HG02884 (cell line): ENCODE results near the gene NUP98.

ENCODE experiments used
- ATAC-seq: cut with Tn5 transposase; IDR thresholded peaks from one replicate; pipeline ENCODE4 v1.9.1; 2021; ENCODE audit warnings: mild to moderate bottlenecking, moderate library complexity; ENCODE audit not compliant: unreplicated experiment

Gene NUP98

DNA sequence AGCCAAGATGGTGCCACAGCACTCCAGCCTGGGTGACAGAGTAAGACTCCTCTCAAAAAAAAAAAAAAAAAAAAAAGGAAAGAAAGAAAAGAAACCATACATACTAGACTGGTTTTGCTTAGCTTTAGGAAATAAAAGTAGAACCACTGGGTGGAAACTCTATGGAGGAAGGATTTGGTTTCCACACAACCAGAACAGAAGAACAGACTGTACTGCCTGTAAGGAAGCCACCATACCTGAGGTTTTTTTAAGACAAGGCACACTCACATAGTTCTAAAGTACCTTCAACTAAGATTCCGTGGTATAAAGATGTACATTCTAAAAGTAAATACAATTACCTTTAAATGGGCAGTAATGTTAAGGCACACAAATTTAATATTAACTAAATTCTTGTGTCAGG is 58.6 kb downstream of the NUP98 start:
- no peak for ATAC-seq

- ATAC-seq: no peak
Measured at GRCh38 chr11:3738241-3738640, 59.1 kb downstream of the NUP98 start.

DNA sequence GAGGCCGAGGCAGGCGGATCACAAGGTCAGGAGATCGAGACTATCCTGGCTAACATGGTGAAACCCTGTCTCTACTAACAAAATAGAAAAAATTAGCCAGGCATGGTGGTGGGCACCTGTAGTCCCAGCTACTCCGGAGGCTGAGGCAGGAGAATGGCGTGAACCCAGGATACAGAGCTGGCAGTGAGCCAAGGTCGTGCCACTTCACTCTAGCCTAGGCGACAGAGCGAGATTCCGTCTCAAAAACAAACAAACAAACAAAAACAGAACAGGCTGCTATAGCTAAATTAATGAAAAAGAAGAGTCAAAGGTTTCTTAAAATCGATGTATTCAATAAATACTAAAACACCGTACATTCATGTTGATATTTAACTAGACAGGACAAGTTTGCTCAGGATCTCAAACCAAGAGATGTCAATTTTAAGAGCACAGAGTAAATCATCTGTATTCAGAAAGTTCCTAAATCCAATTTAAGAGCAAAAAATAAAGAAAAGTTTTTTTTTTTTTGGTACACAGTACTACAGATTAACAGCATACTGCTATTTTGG is 59.9 kb downstream of the NUP98 start:
- ATAC-seq: no peak

GRCh38 chr11:3736816-3737215 is 60.5 kb downstream of the NUP98 start:
- no peak for ATAC-seq

DNA sequence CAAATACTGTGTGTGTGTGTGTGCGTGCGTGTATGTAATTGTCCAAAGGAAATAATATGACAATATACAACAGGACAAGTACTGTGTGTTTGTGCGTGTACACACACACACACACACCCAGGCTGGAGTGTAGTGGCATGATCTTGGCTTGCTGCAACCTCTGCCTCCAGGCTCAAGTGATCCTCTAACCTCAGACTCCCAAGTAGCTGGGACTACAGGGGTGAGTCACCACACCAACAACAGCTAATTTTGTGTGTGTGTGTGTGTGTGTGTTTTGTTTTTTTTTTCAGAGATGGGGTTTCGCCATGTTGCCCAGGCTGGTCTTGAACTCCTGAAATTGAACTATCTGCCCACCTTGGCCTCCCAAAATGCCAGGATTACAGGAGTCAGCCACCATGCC is 61.5 kb downstream of the NUP98 start:
- ATAC-seq: no peak

DNA sequence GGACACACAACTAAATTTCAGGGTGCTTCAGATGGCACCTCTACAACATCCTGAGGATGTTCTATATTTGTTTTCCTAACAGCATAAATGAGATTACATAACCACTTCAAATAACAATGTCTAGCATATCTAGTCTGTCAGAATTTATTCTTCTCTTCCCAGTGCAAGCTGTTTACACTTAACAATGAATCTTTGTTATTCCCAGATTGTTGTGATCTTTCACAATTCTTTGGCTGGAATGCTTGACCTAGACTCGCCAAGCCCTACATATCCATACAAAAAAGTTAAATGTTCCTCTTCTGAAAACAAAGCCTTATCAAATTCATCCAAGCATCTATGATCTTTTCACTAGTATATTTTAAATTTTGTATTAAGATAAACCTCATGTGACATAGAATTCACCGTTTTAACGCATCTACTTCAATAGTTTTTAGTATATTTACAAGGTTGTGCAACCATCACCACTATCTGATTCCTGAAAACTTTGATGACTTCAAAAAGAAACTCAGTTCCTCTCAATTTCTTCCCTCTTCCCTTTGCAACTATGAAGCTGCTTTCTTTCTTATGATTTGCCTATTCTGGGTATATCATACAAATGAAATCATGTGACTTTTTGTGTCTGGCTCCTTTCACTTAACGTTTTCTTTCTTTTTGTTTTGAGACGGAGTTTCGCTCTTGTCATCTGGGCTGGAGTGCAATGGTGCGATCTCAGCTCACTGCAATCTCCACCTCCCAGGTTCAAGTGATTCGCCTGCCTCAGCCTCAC is 64.5 kb downstream of the NUP98 start:
- no peak for ATAC-seq

GRCh38 chr11:3723014-3723708 is 74.2 kb downstream of the NUP98 start:
- ATAC-seq: no peak

- no peak for ATAC-seq
Measured at GRCh38 chr11:3722100-3722499, 75.3 kb downstream of the NUP98 start.

DNA sequence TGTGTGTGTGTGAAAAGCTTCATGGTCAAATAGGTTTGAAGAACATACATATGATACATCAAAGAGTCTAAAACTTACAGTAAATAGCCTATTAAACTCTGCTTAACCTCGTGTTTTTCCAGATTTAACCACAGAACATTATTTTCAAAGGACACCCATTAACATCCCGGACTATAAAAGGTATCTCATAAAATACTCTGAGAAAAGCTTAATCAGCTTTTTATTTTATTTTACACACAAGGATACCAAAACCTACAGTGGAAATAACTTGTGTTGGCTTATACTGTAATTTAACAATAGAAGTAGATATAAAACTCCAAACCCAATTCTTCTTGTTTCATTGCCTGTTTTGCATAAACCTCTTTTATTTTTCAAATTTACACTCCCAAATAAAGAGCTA is 76.4 kb downstream of the NUP98 start:
- no peak for ATAC-seq

DNA sequence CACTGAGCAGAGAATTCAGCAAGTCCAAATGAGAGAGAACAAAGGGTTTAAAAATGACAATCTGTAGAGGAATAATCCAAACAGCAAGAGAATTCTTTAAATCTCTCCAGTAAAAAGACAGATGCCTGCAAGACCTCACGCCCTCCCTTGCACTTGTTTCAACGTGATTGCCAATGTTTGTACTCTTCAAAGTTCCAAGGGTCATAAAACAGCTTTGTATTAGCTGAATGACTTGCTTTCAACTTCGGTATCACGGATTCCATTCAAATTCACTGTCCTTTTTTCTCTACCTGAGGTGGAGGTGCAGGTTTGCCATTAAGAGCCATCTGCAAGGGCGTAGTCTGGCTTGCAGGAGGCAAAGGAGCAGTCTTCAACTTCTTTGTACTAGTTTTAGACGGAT is 85.1 kb downstream of the NUP98 start:
- no peak for ATAC-seq

- ATAC-seq: no peak
Measured at GRCh38 chr11:3710485-3711259, 86.7 kb downstream of the NUP98 start.

GRCh38 chr11:3709977-3710376 is 87.4 kb downstream of the NUP98 start:
- no peak for ATAC-seq

- ATAC-seq: no peak
Measured at GRCh38 chr11:3707176-3707575, 90.2 kb downstream of the NUP98 start.

DNA sequence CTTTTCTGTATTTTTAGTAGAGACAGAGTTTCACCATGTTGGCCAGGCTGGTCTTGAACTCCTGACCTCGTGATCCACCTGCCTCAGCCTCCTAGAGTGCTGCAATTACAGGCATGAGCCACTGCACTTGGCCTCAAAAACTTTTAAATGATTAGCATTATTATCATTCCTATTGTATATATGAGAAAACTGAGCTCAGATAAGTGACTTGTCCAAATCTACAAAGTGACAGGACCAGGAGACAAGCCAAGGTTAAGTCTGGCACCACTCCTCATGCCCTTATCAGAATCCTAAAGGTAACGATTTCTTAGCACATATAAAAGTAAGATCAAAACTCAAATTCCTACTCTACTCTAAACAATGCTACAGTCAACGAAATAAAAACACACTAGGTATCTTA is 94.0 kb downstream of the NUP98 start:
- ATAC-seq: no peak

DNA sequence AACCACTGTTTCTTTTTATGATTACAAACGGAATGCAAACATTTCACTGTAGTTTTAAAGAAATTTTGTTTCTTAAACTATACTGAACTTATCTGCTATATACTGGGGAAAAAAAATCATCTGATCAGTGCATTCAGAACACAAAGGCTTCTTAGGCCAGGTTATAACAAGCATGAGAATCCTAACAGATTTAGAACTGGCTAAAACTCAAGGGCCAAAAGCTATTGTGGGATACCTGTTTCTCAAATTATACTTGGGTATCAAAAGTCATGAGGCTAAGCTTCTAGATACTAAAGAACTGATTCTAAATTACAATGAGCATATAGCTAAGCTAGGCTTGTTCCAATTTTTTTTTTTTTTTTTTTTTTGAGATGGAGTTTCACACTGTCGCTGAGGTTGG is 96.4 kb downstream of the NUP98 start:
- ATAC-seq: no peak

GRCh38 chr11:3700410-3700809 is 96.9 kb downstream of the NUP98 start:
- ATAC-seq: no peak

DNA sequence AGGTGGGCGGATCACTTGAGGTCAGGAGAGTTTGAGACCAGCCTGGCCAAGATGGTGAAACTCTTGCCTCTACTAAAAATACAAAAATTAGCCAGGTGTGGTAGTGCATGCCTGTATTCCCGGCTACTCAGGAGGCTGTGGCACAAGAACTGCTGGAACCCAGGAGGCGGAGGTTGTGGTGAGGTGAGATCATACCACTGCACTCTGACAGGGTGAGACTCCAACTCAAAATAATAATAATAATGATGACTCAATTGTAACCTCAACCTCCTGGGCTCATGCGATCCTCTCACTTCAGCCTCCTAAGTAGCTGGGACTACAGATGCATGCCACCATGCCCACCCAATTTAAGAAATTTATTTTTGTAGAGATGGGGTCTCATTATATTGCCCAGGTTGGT is 110.6 kb downstream of the NUP98 start:
- ATAC-seq: no peak

DNA sequence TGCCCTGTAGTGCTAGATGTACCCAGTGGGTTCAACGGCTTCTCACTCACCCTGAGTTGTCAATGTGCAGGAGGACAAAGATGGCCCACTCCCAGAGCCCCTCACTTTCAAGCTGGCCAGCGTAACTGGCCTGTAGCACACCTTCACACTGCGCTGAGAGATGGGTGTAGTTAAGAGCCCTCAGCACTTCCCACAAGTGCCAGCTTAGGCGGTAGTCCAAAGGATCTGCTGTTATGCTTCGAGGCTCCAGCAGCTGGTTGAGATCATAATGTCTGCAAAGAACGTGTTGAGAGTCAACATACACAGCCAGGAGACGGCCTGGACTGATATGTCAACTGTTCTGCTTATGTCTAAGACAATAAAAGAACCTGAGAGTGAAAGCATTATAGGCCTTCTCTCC is 111.4 kb downstream of the NUP98 start:
- ATAC-seq: no peak

- ATAC-seq: no peak
Measured at GRCh38 chr11:3684819-3685172, 112.6 kb downstream of the NUP98 start.

DNA sequence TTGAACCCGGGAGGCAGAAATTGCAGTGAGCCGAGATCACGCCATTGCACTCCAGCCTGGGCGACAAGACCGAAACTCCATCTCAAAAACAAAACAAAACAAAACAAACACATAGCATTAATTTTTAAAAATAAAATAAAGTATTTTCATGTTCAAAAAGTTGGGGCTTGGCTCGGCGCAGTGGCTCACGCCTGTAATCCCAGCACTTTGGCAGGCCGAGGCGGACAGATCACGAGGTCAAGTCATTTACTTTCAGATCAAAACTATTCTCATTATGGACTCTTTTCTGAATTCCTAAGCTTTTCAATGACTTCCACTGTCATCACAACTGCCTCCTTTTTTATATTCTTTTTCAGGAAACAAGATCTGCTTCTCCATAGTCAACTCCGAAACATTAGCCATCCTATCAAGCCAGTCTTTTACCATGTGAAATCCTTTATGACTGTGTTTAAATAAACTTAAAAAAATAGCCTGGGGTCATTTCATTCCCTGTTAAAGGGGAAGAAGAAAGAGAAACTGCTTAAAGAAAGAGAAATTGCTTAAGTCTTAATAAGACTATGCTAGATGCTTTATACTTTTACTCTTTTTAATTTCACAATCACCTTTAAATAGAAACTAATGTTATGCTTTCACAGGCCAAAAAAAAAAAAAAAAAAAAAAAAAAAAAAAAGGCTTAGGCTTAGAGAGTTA is 113.1 kb downstream of the NUP98 start:
- ATAC-seq: no peak

DNA sequence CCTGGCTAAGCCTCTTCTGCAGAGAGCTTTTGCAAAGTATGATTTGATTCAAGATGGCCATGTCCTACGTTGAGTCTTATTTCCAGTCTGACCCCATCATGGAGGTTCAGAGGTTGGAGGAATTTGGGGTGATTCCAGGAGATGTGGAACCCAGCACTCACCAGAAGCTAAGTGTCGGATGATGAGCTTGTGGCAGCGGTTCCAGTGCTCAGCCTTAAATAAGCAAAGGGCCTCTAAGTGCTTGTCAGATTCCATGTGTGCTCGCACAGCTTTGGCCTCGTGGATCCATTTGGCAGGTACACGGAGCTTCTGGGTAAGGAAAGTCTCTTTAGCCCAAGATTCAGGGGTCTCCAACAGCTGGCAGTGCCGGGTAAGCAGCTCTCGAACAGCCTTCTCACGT is 114.3 kb downstream of the NUP98 start:
- ATAC-seq: no peak
